Effector memory CD8-positive, alpha-beta T cell (primary cell): ENCODE measurements around the gene PTPRF.

Source experiments
- ATAC-seq: fragments of 150-1000 bp; cut with Tn5 transposase; replicated peaks from 2 replicates; pipeline ENCODE4 v1.10.0; 2021; ENCODE audit warnings: mild to moderate bottlenecking, moderate library complexity
- DNase-seq, 3 experiments: peaks; one replicate each; pipeline ENCODE4 v3.0.0; 2021
- H3K27ac Mint-ChIP-seq, 2 donors: one replicate each; pipeline ENCODE4 v1.8.0; 2022; ENCODE audit warnings: mild to moderate bottlenecking in 2 of 2, mixed read lengths in 2 of 2, moderate library complexity in 2 of 2
- H3K27me3 Mint-ChIP-seq, 2 donors: one replicate each; pipeline ENCODE4 v1.8.0; 2022; ENCODE audit warnings: mixed read lengths in 2 of 2
- H3K36me3 Mint-ChIP-seq: one replicate; pipeline ENCODE4 v1.8.0; 2022; ENCODE audit warnings: mild to moderate bottlenecking, moderate library complexity, mixed read lengths; ENCODE audit not compliant: insufficient read depth
- H3K4me1 Mint-ChIP-seq, 2 donors: one replicate each; pipeline ENCODE4 v1.8.0; 2022; ENCODE audit warnings: low read depth in 2 of 2, mixed read lengths in 2 of 2
- H3K4me3 Mint-ChIP-seq, 2 donors: one replicate each; pipeline ENCODE4 v1.8.0; 2022; ENCODE audit warnings: mild to moderate bottlenecking in 2 of 2, mixed read lengths in 2 of 2, moderate library complexity in 2 of 2
- H3K9me3 Mint-ChIP-seq, 2 donors: one replicate each; pipeline ENCODE4 v1.8.0; 2022; ENCODE audit warnings: mixed read lengths in 2 of 2

The PTPRF gene

GRCh38 chr1:43606624-43607023 is 75.9 kb downstream of the PTPRF start:
- Mint-ChIP-seq H3K4me1 (no peaks in the 10 kb centered on the region), H3K9me3 (no peaks in the 10 kb centered on the region), H3K27me3 (peaks cover 6 to 19% of the 10 kb centered on the region in 2 donors), H3K27ac (no peak overlapping the region), H3K36me3 (peaks cover 2% of the 10 kb centered on the region), H3K4me3 (no peak overlapping the region)
- DNase-seq (no peak), ATAC-seq (no peak)

GRCh38 chr1:43608827-43609226 is 78.1 kb downstream of the PTPRF start:
- no peak overlapping the region for H3K27ac Mint-ChIP-seq
- no peak for ATAC-seq
- H3K4me3 Mint-ChIP-seq: no peak overlapping the region
- DNase-seq: no peak
- no peaks in the 10 kb centered on the region for H3K4me1 Mint-ChIP-seq
- H3K36me3 Mint-ChIP-seq: peaks cover 2% of the 10 kb centered on the region
- H3K9me3 Mint-ChIP-seq: no peaks in the 10 kb centered on the region
- peaks cover 20 to 40% of the 10 kb centered on the region in 2 donors for H3K27me3 Mint-ChIP-seq

GRCh38 chr1:43610339-43610738 is 79.7 kb downstream of the PTPRF start:
- Mint-ChIP-seq H3K36me3 (peaks cover 2% of the 10 kb centered on the region), H3K9me3 (no peaks in the 10 kb centered on the region), H3K4me3 (no peak overlapping the region), H3K4me1 (no peaks in the 10 kb centered on the region), H3K27ac (no peak overlapping the region), H3K27me3 (peaks cover 20 to 40% of the 10 kb centered on the region in 2 donors)
- DNase-seq (no peak), ATAC-seq (no peak)

GRCh38 chr1:43611950-43612349 is 81.3 kb downstream of the PTPRF start:
- peaks cover 2% of the 10 kb centered on the region for H3K36me3 Mint-ChIP-seq
- H3K4me1 Mint-ChIP-seq: no peaks in the 10 kb centered on the region
- no peaks in the 10 kb centered on the region for H3K9me3 Mint-ChIP-seq
- H3K4me3 Mint-ChIP-seq: no peak overlapping the region
- H3K27me3 Mint-ChIP-seq: peaks cover 20 to 40% of the 10 kb centered on the region in 2 donors
- no peak for DNase-seq
- H3K27ac Mint-ChIP-seq: no peak overlapping the region
- ATAC-seq: no peak

GRCh38 chr1:43612406-43612805 is 81.7 kb downstream of the PTPRF start:
- no peak overlapping the region for H3K27ac Mint-ChIP-seq
- peaks cover 2% of the 10 kb centered on the region for H3K36me3 Mint-ChIP-seq
- DNase-seq: no peak
- H3K4me1 Mint-ChIP-seq: no peaks in the 10 kb centered on the region
- H3K27me3 Mint-ChIP-seq: peaks cover 20 to 40% of the 10 kb centered on the region in 2 donors
- H3K9me3 Mint-ChIP-seq: no peaks in the 10 kb centered on the region
- H3K4me3 Mint-ChIP-seq: no peak overlapping the region
- no peak for ATAC-seq

- Mint-ChIP-seq H3K27ac (no peak overlapping the region), H3K4me1 (no peaks in the 10 kb centered on the region), H3K4me3 (no peak overlapping the region), H3K9me3 (no peaks in the 10 kb centered on the region), H3K27me3 (peaks cover 20 to 40% of the 10 kb centered on the region in 2 donors), H3K36me3 (peaks cover 6% of the 10 kb centered on the region)
- DNase-seq (no peak), ATAC-seq (no peak)
Observed at GRCh38 chr1:43613075-43613942, 82.6 kb downstream of the PTPRF start.

- Mint-ChIP-seq H3K36me3 (peaks cover 6% of the 10 kb centered on the region), H3K4me1 (no peaks in the 10 kb centered on the region), H3K4me3 (no peak overlapping the region), H3K9me3 (no peaks in the 10 kb centered on the region), H3K27ac (no peak overlapping the region), H3K27me3 (peaks cover 20 to 40% of the 10 kb centered on the region in 2 donors)
- DNase-seq (no peak), ATAC-seq (no peak)
Observed at GRCh38 chr1:43614211-43614610, 83.5 kb downstream of the PTPRF start.

GRCh38 chr1:43614891-43615290 is 84.2 kb downstream of the PTPRF start:
- DNase-seq: no peak
- Mint-ChIP-seq H3K4me3 (no peak overlapping the region), H3K27me3 (peaks cover 20 to 34% of the 10 kb centered on the region in 2 donors), H3K9me3 (no peaks in the 10 kb centered on the region), H3K27ac (no peak overlapping the region), H3K36me3 (peaks cover 6% of the 10 kb centered on the region), H3K4me1 (no peaks in the 10 kb centered on the region)
- ATAC-seq: no peak

- no peak for ATAC-seq
- H3K9me3 Mint-ChIP-seq: no peaks in the 10 kb centered on the region
- H3K27me3 Mint-ChIP-seq: peaks cover 17 to 23% of the 10 kb centered on the region in 2 donors
- no peak overlapping the region for H3K27ac Mint-ChIP-seq
- no peaks in the 10 kb centered on the region for H3K4me1 Mint-ChIP-seq
- no peak overlapping the region for H3K4me3 Mint-ChIP-seq
- H3K36me3 Mint-ChIP-seq: peaks cover 4% of the 10 kb centered on the region
- DNase-seq: no peak
Observed at GRCh38 chr1:43616383-43616782, 85.7 kb downstream of the PTPRF start.

- Mint-ChIP-seq H3K27ac (no peak overlapping the region), H3K27me3 (peaks cover 10 to 17% of the 10 kb centered on the region in 2 donors), H3K4me1 (no peaks in the 10 kb centered on the region), H3K4me3 (no peak overlapping the region), H3K36me3 (peaks cover 4% of the 10 kb centered on the region), H3K9me3 (no peaks in the 10 kb centered on the region)
- ATAC-seq (no peak), DNase-seq (no peak)
Observed at GRCh38 chr1:43617011-43617410, 86.3 kb downstream of the PTPRF start.

- Mint-ChIP-seq H3K27me3 (peaks cover 6 to 10% of the 10 kb centered on the region in 2 donors), H3K4me3 (no peak overlapping the region), H3K4me1 (no peaks in the 10 kb centered on the region), H3K36me3 (peaks cover 4% of the 10 kb centered on the region), H3K27ac (no peak overlapping the region), H3K9me3 (no peaks in the 10 kb centered on the region)
- no peak for ATAC-seq
- DNase-seq: no peak
Observed at GRCh38 chr1:43617668-43618067, 87.0 kb downstream of the PTPRF start.

GRCh38 chr1:43618521-43619313 is 88.0 kb downstream of the PTPRF start:
- no peak overlapping the region for H3K4me3 Mint-ChIP-seq
- no peaks in the 10 kb centered on the region for H3K9me3 Mint-ChIP-seq
- H3K36me3 Mint-ChIP-seq: peaks cover 4% of the 10 kb centered on the region
- H3K4me1 Mint-ChIP-seq: no peaks in the 10 kb centered on the region
- H3K27ac Mint-ChIP-seq: no peak overlapping the region
- DNase-seq (no peak), ATAC-seq (no peak)
- no peaks in the 10 kb centered on the region for H3K27me3 Mint-ChIP-seq

GRCh38 chr1:43619314-43619790 is 88.7 kb downstream of the PTPRF start:
- Mint-ChIP-seq H3K27ac (no peak overlapping the region), H3K9me3 (no peaks in the 10 kb centered on the region), H3K4me1 (no peaks in the 10 kb centered on the region), H3K4me3 (no peak overlapping the region), H3K36me3 (peaks cover 4% of the 10 kb centered on the region), H3K27me3 (no peaks in the 10 kb centered on the region)
- ATAC-seq: no peak
- no peak for DNase-seq
